ENCODE results near the gene DAB2IP.

DAB2IP gene

GRCh38 chr9:121692606-121693387, 41.4 kb downstream of the DAB2IP start:
- Mint-ChIP-seq H3K4me3 (no peak overlapping the region), H3K9me3 (no peaks in the 10 kb centered on the region), H3K27me3 (ENCODE audit: low read depth) (no peaks in the 10 kb centered on the region), H3K27ac (peak overlapping the region; percentile 41 to 64 (median 61)), H3K36me3 (ENCODE audit: low read depth) (no peaks in the 10 kb centered on the region), H3K4me1 (peaks cover 23% of the 10 kb centered on the region)
- TF ChIP-seq CTCF (IDR thresholded peaks at IDR 0.05; ENCODE audit: unreplicated experiment in 3 of 3), result no peak

- no peak overlapping the region for H3K4me3 Mint-ChIP-seq
- no peaks in the 10 kb centered on the region for H3K9me3 Mint-ChIP-seq
- H3K36me3 Mint-ChIP-seq (ENCODE audit: low read depth), result no peaks in the 10 kb centered on the region
- TF ChIP-seq CTCF (IDR thresholded peaks at IDR 0.05; ENCODE audit: unreplicated experiment in 3 of 3), result no peak
- peaks cover 22% of the 10 kb centered on the region for H3K4me1 Mint-ChIP-seq
- H3K27ac Mint-ChIP-seq, result no peak overlapping the region
- no peaks in the 10 kb centered on the region for H3K27me3 Mint-ChIP-seq (ENCODE audit: low read depth)
These were observed 41.9 kb downstream of the DAB2IP start for GRCh38 chr9:121693388-121693670.

- Mint-ChIP-seq H3K27me3 (ENCODE audit: low read depth) (no peaks in the 10 kb centered on the region), H3K9me3 (no peaks in the 10 kb centered on the region), H3K4me1 (peaks cover 17% of the 10 kb centered on the region), H3K4me3 (no peak overlapping the region), H3K36me3 (ENCODE audit: low read depth) (no peaks in the 10 kb centered on the region), H3K27ac (no peak overlapping the region)
- TF ChIP-seq CTCF (IDR thresholded peaks at IDR 0.05; ENCODE audit: unreplicated experiment in 3 of 3), result no peak
These were observed 42.6 kb downstream of the DAB2IP start for GRCh38 chr9:121694001-121694400.

GRCh38 chr9:121694600-121694999, 43.2 kb downstream of the DAB2IP start:
- Mint-ChIP-seq H3K27ac (no peak overlapping the region), H3K9me3 (no peaks in the 10 kb centered on the region), H3K4me3 (no peak overlapping the region), H3K36me3 (ENCODE audit: low read depth) (no peaks in the 10 kb centered on the region), H3K4me1 (peaks cover 17% of the 10 kb centered on the region), H3K27me3 (ENCODE audit: low read depth) (no peaks in the 10 kb centered on the region)
- no peak for TF ChIP-seq CTCF (IDR thresholded peaks at IDR 0.05; ENCODE audit: unreplicated experiment in 3 of 3)

- Mint-ChIP-seq H3K4me3 (peak overlapping the region; percentile 84 to 88 (median 87)), H3K4me1 (peaks cover 16% of the 10 kb centered on the region), H3K9me3 (no peaks in the 10 kb centered on the region), H3K27ac (peak overlapping the region in 1 of 3 experiments; percentile 13), H3K36me3 (ENCODE audit: low read depth) (peaks cover 3% of the 10 kb centered on the region), H3K27me3 (ENCODE audit: low read depth) (no peaks in the 10 kb centered on the region)
- no peak for TF ChIP-seq CTCF (IDR thresholded peaks at IDR 0.05; ENCODE audit: unreplicated experiment in 3 of 3)
These were observed 45.5 kb downstream of the DAB2IP start for GRCh38 chr9:121696930-121697329.

All from nephron (organoid).